Lung (tissue), 16 donors: ENCODE results near the gene GBF1. TPM values are rescaled to one million over a fixed set of nuclear protein-coding genes. Genes with fewer than 3 reads are reported as not detected.
A peak's percentile ranks its signal among the peaks of the same experiment; 100 is the strongest.

ENCODE experiments used
- ATAC-seq: fragments of 200-7000 bp; cut with Tn5 transposase; one replicate; pipeline ENCODE4 v1.9.1; 2020; ENCODE audit warnings: moderate number of reproducible peaks; ENCODE audit not compliant: insufficient read depth, low FRiP score
- DNase-seq, 3 donors: peaks; one replicate each; pipeline ENCODE4 v3.0.0-alpha.2; 2013 to 2017
- H3K27ac ChIP-seq, 2 donors: one replicate each; pipeline ENCODE4 v1.5.1; 2013; ENCODE audit warnings: mild to moderate bottlenecking in 2 of 2, moderate library complexity in 2 of 2, control low read depth in 1 of 2, inconsistent platforms in 1 of 2, low read depth in 1 of 2, low read length in 1 of 2
- H3K27me3 ChIP-seq, 3 donors: one replicate each; pipeline ENCODE4 v1.5.1; 2013; ENCODE audit warnings: low read length in 2 of 3; ENCODE audit not compliant: control insufficient read depth in 3 of 3, insufficient read depth in 3 of 3
- H3K36me3 ChIP-seq, 4 donors: one replicate each; pipeline ENCODE4 v1.5.1; 2013; ENCODE audit warnings: low read length in 4 of 4, mild to moderate bottlenecking in 1 of 4, moderate library complexity in 1 of 4; ENCODE audit not compliant: control insufficient read depth in 4 of 4, insufficient read depth in 4 of 4
- H3K4me1 ChIP-seq, 5 donors: one replicate each; pipeline ENCODE4 v1.5.1; 2013; ENCODE audit warnings: low read length in 5 of 5, mild to moderate bottlenecking in 2 of 5, moderate library complexity in 1 of 5; ENCODE audit not compliant: control insufficient read depth in 5 of 5, insufficient read depth in 5 of 5
- H3K4me3 ChIP-seq: one replicate; pipeline ENCODE4 v1.5.1; 2013; ENCODE audit warnings: mild to moderate bottlenecking, control low read depth, moderate library complexity
- H3K9ac ChIP-seq, 2 donors: one replicate each; pipeline ENCODE4 v1.5.1; 2013; ENCODE audit warnings: low read length in 2 of 2, control low read depth in 1 of 2; ENCODE audit not compliant: insufficient read depth in 1 of 2
- H3K9me3 ChIP-seq, 4 donors: one replicate each; pipeline ENCODE4 v1.5.1; 2013; ENCODE audit warnings: low read length in 3 of 4, mild to moderate bottlenecking in 1 of 4, moderate library complexity in 1 of 4; ENCODE audit not compliant: control insufficient read depth in 4 of 4, insufficient read depth in 3 of 4
- WGBS, 2 donors: extraction: QIAGEN DNeasy Blood & Tissue Kit; methylation state at CpG; one replicate each; pipeline ENCODE4 v1.1.7; 2013; 5-methylcytosine and 5-hydroxymethylcytosine counted together
- long read RNA-seq, 5 donors: transcript quantifications; one replicate each; lab custom pipeline, GENCODE V29; 2026
- polyA plus RNA-seq, 2 donors: library from polyadenylated mRNA; stranded (reverse); fragments of 200-250 nt; gene quantifications; one replicate each; pipeline ENCODE4 v1.2.1, GENCODE V29; 2013
- total RNA-seq, 2 donors: library from RNA; depleted of rRNA in 1 of 2; stranded (reverse); fragments of >200 nt in 1 of 2; gene quantifications; one replicate each; pipeline ENCODE4 v1.2.1, GENCODE V29; 2014 to 2021
- TF ChIP-seq, protein P1 (sequence below): IDR thresholded peaks from 2 replicates; pipeline ENCODE4 v1.5.1; 2012; ENCODE audit warnings: mild to moderate bottlenecking; ENCODE audit errors: control extremely low read depth, extremely low read depth
- donor health status: control.
- donor health status: control.
- donor health status: Bipolar disorder and iron deficiency.
- donor health status: healthy.
- donor health status: DM: yes; HTN: yes; CAD: no.

The GBF1 gene, protein sequence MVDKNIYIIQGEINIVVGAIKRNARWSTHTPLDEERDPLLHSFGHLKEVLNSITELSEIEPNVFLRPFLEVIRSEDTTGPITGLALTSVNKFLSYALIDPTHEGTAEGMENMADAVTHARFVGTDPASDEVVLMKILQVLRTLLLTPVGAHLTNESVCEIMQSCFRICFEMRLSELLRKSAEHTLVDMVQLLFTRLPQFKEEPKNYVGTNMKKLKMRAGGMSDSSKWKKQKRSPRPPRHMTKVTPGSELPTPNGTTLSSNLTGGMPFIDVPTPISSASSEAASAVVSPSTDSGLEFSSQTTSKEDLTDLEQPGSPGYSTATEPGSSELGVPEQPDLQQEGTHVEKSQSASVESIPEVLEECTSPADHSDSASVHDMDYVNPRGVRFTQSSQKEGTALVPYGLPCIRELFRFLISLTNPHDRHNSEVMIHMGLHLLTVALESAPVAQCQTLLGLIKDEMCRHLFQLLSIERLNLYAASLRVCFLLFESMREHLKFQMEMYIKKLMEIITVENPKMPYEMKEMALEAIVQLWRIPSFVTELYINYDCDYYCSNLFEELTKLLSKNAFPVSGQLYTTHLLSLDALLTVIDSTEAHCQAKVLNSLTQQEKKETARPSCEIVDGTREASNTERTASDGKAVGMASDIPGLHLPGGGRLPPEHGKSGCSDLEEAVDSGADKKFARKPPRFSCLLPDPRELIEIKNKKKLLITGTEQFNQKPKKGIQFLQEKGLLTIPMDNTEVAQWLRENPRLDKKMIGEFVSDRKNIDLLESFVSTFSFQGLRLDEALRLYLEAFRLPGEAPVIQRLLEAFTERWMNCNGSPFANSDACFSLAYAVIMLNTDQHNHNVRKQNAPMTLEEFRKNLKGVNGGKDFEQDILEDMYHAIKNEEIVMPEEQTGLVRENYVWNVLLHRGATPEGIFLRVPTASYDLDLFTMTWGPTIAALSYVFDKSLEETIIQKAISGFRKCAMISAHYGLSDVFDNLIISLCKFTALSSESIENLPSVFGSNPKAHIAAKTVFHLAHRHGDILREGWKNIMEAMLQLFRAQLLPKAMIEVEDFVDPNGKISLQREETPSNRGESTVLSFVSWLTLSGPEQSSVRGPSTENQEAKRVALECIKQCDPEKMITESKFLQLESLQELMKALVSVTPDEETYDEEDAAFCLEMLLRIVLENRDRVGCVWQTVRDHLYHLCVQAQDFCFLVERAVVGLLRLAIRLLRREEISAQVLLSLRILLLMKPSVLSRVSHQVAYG (N-terminal part only)
- total RNA-seq (10 to 100 TPM; 34.0 to 48.5 TPM), polyA plus RNA-seq (10 to 100 TPM; 11.6 to 16.7 TPM)
- long read RNA-seq, donor 1, partial matches to known transcripts = 5 of 5 reads
- long read RNA-seq, donor 1, other reads (novel, unspliced or antisense) = 0 of 5 reads
- long read RNA-seq, donor 2, partial matches to known transcripts = 9 of 9 reads
- long read RNA-seq, donor 2, other reads (novel, unspliced or antisense) = 0 of 9 reads
- long read RNA-seq, donor 3 = 0 reads
- long read RNA-seq, donor 4 = 0 reads
- long read RNA-seq, donor 5, partial matches to known transcripts = 53 of 53 reads
- long read RNA-seq, donor 5, other reads (novel, unspliced or antisense) = 0 of 53 reads

DNA sequence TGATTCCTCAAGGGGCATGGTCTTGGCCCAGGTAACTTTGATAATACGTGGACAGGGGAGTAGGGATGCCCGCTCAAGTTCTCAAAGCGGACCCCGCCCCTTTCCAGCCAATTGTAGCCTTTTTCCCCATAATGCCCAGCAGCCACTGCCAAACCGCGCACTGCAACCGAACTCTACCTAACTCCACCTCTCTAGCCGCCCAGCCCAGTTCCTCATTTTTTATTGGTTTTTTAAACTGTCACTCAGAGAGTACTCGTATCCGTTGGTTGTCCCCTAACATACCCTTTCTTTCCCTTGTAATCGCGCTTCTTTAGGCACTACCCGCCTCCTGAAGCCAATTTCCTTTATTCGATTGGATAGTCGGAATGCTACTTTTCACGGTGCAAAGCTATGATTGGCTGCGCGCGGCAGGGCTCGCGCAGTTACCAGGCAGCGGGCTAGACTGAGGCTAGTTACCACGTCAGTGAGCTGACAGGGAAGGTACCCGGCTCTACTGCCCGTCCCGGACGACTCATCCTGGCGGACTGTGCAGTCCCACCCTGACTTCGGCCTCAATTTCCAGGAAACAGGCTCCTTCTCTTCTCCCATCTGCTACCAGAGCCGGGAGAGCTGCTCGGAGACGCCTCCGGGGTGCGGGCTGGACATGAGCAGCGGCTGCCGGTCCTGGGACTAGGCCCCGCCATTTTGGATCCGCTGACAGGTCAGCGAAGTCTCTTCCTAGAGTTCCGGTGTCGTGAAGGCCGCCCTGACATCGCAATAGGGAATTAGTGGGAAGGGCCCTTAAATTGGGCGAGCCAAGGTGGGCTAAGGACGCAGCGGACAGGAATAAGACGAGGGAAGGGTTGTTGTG, at the start of gene GBF1:
Gene GBF1 (plus strand): TSS at position 451 of the 850 bp plus-strand sequence. CDS start 13,407 bp downstream, outside the sequence.
- TF ChIP-seq, protein P1, sequence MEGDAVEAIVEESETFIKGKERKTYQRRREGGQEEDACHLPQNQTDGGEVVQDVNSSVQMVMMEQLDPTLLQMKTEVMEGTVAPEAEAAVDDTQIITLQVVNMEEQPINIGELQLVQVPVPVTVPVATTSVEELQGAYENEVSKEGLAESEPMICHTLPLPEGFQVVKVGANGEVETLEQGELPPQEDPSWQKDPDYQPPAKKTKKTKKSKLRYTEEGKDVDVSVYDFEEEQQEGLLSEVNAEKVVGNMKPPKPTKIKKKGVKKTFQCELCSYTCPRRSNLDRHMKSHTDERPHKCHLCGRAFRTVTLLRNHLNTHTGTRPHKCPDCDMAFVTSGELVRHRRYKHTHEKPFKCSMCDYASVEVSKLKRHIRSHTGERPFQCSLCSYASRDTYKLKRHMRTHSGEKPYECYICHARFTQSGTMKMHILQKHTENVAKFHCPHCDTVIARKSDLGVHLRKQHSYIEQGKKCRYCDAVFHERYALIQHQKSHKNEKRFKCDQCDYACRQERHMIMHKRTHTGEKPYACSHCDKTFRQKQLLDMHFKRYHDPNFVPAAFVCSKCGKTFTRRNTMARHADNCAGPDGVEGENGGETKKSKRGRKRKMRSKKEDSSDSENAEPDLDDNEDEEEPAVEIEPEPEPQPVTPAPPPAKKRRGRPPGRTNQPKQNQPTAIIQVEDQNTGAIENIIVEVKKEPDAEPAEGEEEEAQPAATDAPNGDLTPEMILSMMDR = no peak

DNA sequence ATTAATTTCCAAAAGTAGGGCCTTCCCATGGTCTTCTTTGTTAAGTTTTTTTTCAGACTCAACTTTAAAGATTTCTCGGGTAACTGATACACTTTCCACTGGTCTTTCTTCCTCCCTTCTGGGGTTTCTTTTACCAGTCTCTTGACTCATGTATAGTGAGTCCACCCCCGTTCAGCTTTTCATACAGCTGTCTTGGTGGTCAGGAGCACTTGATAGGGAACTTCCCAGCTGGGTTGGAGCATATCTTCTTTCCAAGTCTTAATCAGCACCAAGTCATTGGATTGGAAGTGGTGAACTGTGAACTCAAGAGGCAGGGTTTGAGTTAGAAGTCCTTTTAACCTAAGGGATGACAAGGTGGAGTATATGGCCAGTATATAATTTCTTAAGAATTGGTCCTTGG, 48.4 kb upstream of the GBF1 start:
- TF ChIP-seq, protein P1 = no peak
- H3K9ac ChIP-seq = no peak overlapping the region
- H3K27me3 ChIP-seq = no peaks in the 10 kb centered on the region
- H3K4me1 ChIP-seq = no peaks in the 10 kb centered on the region
- H3K4me3 ChIP-seq = no peak overlapping the region
- no peak overlapping the region for H3K27ac ChIP-seq
- WGBS, 2 donors = 67 to 73% methylated on average over 2 of the region's 2 CpGs
- peaks cover 0 to 2% (median 0%) of the 10 kb centered on the region in 4 donors for H3K9me3 ChIP-seq
- DNase-seq (no peak), ATAC-seq (no peak)
- H3K36me3 ChIP-seq = no peaks in the 10 kb centered on the region

More for the DNA sequence above, at the start of gene GBF1:
- no peaks in the 10 kb centered on the region for H3K9me3 ChIP-seq
- peaks cover 0 to 43% (median 11%) of the 10 kb centered on the region in 5 donors for H3K4me1 ChIP-seq
- H3K27ac ChIP-seq = peak within 1 kb of the TSS; percentile 90 to 95
- DNase-seq (peak; percentile 95 to 100 (median 100)), ATAC-seq (peak; percentile 95)
- H3K27me3 ChIP-seq = peaks cover 0 to 4% (median 2%) of the 10 kb centered on the region in 3 donors
- peaks cover 0 to 5% (median 1%) of the 10 kb centered on the region in 4 donors for H3K36me3 ChIP-seq
- H3K9ac ChIP-seq = peak within 1 kb of the TSS; percentile 71 to 80
- 0% methylated on average over 47 of the region's 47 CpGs for WGBS, 2 donors
- peak within 1 kb of the TSS; percentile 98 for H3K4me3 ChIP-seq

DNA sequence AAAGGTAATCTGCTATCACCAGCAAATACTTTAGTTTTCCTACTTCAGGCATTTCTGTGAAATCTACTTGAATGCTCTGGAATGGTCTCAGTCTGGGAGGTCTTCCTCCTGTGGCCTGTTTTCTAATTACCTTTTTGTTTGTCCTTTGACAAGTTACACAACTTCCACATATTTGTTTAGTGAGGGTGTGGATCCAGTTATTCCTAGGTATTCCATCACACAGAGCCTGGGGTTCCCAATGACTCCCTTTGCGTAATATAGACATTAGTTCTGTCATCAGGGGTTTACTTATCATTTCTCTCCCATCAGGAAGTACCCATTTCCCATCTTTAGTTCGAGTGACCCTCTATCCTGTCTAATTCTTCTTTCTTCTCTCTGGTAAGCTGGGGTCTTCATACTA, 47.3 kb upstream of the GBF1 start:
- Histone ChIP-seq H3K27ac (no peak overlapping the region), H3K9me3 (no peaks in the 10 kb centered on the region), H3K9ac (no peak overlapping the region), H3K36me3 (no peaks in the 10 kb centered on the region), H3K4me3 (no peak overlapping the region), H3K27me3 (no peaks in the 10 kb centered on the region), H3K4me1 (no peaks in the 10 kb centered on the region)
- TF ChIP-seq, protein P1 = no peak
- ATAC-seq (no peak), DNase-seq (no peak)
- 77 to 84% methylated on average over 2 of the region's 2 CpGs for WGBS, 2 donors
